HG03097 (cell line): ENCODE measurements around the gene SEPHS1.

Source experiments
- ATAC-seq: cut with Tn5 transposase; IDR thresholded peaks from one replicate; pipeline ENCODE4 v1.9.1; 2021; ENCODE audit not compliant: unreplicated experiment, low FRiP score

The SEPHS1 gene

GRCh38 chr10:13365831-13366230 lies 17.7 kb upstream of the SEPHS1 start:
- ATAC-seq: no peak

- ATAC-seq: no peak
Measured at GRCh38 chr10:13365243-13365642, 17.1 kb upstream of the SEPHS1 start.

- no peak for ATAC-seq
Measured at GRCh38 chr10:13360587-13360986, 12.5 kb upstream of the SEPHS1 start.

GRCh38 chr10:13356392-13356791 lies 8.3 kb upstream of the SEPHS1 start:
- ATAC-seq: no peak

GRCh38 chr10:13354783-13355182 lies 6.7 kb upstream of the SEPHS1 start:
- ATAC-seq: no peak

DNA sequence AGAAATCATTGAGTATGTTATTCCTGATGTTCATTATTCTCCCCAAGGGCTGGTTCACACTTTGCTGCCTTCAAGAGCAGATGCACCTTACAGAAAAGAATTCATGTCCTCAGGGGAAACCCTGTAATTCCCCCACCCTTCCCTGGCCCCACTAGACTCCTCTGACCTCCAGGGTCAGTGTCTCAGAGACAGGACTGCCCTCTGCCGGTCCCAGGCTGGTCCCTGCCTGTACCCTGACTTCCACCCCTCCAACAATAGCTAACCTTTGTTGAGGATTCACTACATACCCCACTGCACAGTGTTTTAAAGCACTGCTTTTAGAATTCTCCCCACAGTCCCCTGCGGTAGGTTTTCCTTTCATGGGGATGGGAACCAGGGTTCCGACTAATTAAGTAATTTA lies 4.4 kb upstream of the SEPHS1 start:
- no peak for ATAC-seq

DNA sequence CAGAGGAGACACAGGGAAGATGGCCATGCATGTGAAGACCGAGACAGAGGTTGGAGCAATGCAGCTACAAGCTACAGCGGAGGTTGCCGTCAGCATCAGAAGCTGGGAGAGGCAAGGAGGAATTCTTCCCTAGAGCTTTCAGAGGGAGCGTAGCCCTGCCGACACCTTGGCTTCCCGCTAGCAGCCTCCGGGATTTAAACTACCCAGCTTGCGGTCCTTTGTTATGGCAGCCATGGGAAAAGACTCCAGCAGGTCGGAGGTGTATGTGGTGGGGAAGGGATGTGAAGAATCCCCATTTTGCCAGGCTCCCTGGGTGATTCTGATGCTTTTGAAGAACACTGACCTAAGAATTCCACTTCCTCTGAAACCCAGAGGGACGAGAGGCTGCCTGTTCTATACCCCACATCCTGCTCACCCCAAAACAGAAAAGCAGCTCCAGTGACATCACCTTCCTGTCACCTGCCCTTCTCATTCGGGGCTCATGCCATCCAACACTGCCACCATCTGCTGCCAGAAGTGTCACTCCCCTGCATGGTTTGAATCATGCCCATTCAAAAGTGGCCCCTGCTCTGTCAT lies 3.3 kb upstream of the SEPHS1 start:
- no peak for ATAC-seq

DNA sequence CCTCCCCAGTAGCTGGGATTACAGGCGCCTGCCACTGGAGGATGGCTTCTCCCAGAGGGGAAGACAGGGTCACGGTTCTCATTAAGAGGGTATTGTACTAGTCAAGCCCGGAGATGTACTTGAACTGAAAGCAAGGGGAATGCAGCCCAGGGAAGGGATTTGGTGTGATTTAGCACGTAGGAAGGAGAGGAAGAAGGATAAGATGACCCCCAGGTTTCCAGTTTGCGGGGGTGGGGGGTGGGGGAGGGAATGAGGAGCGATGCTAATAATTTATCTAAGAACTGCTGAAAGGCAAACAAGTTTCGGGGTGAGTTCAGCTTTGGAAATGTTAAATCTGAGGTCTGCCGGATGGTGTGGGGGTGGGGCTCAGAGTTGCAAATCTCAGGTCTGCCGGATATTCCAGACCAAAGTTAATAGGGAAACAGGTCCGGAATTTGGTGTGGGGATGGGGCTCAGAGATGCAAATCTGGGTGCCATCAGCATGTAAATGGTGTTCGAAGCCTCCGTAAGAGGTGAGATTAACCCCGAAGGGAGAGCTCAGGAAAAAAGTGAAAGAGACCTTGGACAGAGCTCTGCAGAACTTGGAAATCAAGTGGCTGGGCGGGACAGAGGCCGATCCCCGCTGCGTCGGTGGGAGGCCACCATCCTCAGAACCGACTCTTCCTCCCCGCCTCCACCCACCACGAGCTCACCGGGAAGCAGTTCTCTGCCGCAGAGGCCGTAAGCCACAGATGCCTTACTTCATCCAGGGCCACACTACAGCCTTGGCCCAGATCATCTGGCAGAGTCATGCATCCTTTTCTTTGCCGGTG lies 1.6 kb upstream of the SEPHS1 start:
- no peak for ATAC-seq

- peak; percentile 47 for ATAC-seq
Measured at GRCh38 chr10:13347500-13348156, 465 bp downstream of the SEPHS1 start.

DNA sequence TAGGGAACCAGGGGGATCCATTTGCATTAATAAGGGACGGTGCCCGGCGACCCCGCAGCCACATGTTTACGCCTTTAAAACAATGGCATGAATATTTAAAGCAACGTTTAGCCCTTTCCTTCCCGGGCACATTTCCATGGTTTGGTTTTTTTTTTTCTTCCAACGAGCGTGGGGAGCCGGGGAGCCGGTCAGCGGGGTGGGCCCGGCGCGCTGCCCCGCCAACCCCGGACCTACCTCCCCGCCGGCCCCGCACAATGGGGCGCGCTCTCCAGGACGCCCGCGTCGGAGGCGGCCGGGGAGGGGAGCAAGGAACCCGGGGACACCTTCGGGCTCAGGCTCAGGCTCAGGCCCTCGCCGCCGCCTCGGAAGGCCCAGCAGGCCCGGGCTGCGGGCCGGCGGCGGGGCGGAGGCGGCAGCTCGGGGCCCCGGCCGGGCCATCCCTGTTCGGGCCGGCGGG lies 1.0 kb downstream of the SEPHS1 start:
- ATAC-seq: peak; percentile 23

GRCh38 chr10:13346283-13347042 lies 1.6 kb downstream of the SEPHS1 start:
- no peak for ATAC-seq

GRCh38 chr10:13340626-13341376 lies 7.3 kb downstream of the SEPHS1 start:
- ATAC-seq: peak; percentile 84

DNA sequence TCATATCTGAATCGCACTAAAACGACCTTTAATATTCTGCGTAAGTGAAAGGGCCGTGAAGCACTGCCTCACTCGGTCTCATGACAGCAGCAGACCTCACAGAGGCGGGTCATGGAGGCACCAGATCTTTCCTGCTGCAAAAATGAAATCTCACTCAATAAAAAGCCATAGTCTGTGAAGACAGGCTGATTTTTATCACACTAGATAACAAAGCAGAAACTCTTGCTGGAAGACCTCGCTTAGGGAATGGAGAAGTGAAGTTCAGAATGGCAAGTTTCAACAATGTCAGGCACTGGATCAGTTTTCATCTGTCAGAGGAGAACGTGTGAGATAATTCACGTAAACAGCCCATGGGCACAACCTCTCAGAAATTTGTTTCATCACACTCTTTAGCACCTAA lies 8.0 kb downstream of the SEPHS1 start:
- peak; percentile 10 for ATAC-seq

- no peak for ATAC-seq
Measured at GRCh38 chr10:13338390-13339110, 9.5 kb downstream of the SEPHS1 start.

- ATAC-seq: no peak
Measured at GRCh38 chr10:13337827-13338196, 10.3 kb downstream of the SEPHS1 start.

- no peak for ATAC-seq
Measured at GRCh38 chr10:13337128-13337826, 10.8 kb downstream of the SEPHS1 start.

GRCh38 chr10:13335881-13336280 lies 12.2 kb downstream of the SEPHS1 start:
- ATAC-seq: no peak

GRCh38 chr10:13334556-13334955 lies 13.5 kb downstream of the SEPHS1 start:
- no peak for ATAC-seq

- no peak for ATAC-seq
Measured at GRCh38 chr10:13331646-13332045, 16.4 kb downstream of the SEPHS1 start.
